Endodermal cell (in vitro differentiated cells): Measurements from ENCODE around the gene CES2. TPM values are rescaled to one million over a fixed set of nuclear protein-coding genes. Genes with fewer than 3 reads are reported as not detected.

Source experiments
- DNase-seq: peaks from one replicate; pipeline ENCODE4 v3.0.0-alpha.2; 2017
- H3K27ac ChIP-seq: 2 replicates; pipeline ENCODE4 v1.5.1; 2013; ENCODE audit warnings: mild to moderate bottlenecking, low read depth, low read length, moderate library complexity
- H3K27me3 ChIP-seq: 2 replicates; pipeline ENCODE4 v1.6.1; 2013; ENCODE audit warnings: mild to moderate bottlenecking, low read length, moderate library complexity; ENCODE audit not compliant: insufficient read depth, control insufficient read depth, poor library complexity, severe bottlenecking
- H3K36me3 ChIP-seq: 2 replicates; pipeline ENCODE4 v1.7.0; 2013; ENCODE audit warnings: mild to moderate bottlenecking, low read length, moderate library complexity; ENCODE audit not compliant: control insufficient read depth, insufficient read depth
- H3K4me1 ChIP-seq: one replicate; pipeline ENCODE4 v1.7.0; 2013; ENCODE audit warnings: low read length; ENCODE audit not compliant: control insufficient read depth, insufficient read depth
- H3K4me3 ChIP-seq: 2 replicates; pipeline ENCODE4 v1.5.1; 2013; ENCODE audit warnings: mild to moderate bottlenecking, low read length, moderate library complexity
- H3K9ac ChIP-seq: 2 replicates; pipeline ENCODE4 v1.6.1; 2013; ENCODE audit warnings: mild to moderate bottlenecking, low read length, moderate library complexity; ENCODE audit not compliant: poor library complexity, severe bottlenecking; ENCODE audit errors: extremely low read depth
- H3K9me3 ChIP-seq: 2 replicates; pipeline ENCODE4 v1.6.1; 2013; ENCODE audit warnings: mild to moderate bottlenecking, low read length, moderate library complexity; ENCODE audit not compliant: control insufficient read depth
- H3K27ac Mint-ChIP-seq: 2 replicates; pipeline ENCODE4 v1.8.0; 2020; ENCODE audit warnings: mixed read lengths
- H3K27me3 Mint-ChIP-seq: 2 replicates; pipeline ENCODE4 v1.8.0; 2021; ENCODE audit warnings: mild to moderate bottlenecking, mixed read lengths; ENCODE audit not compliant: insufficient read depth
- H3K36me3 Mint-ChIP-seq: 2 replicates; pipeline ENCODE4 v1.8.0; 2020; ENCODE audit warnings: low read depth, mixed read lengths
- H3K4me1 Mint-ChIP-seq: 2 replicates; pipeline ENCODE4 v1.8.0; 2020; ENCODE audit warnings: mixed read lengths
- H3K4me3 Mint-ChIP-seq: 2 replicates; pipeline ENCODE4 v1.8.0; 2020; ENCODE audit warnings: mild to moderate bottlenecking, moderate library complexity, mixed read lengths
- H3K9me3 Mint-ChIP-seq: 2 replicates; pipeline ENCODE4 v1.8.0; 2020; ENCODE audit warnings: mild to moderate bottlenecking, mixed read lengths
- CTCF ChIP-seq: fragments of 200-600 bp; sonication (generic); conservative IDR thresholded peaks from 2 replicates; pipeline ENCODE4 v1.5.0; 2021; ENCODE audit warnings: antibody characterized with exemption, mild to moderate bottlenecking
- WGBS, 2 experiments: methylation state at CpG; one replicate each; pipeline versions ENCODE4 v1.1.5 to v1.1.7; 2013; ENCODE audit warnings: missing lambda C conversion rate in 2 of 2, mixed read lengths in 1 of 2; ENCODE audit not compliant: insufficient coverage in 1 of 2, insufficient read length in 1 of 2; 5-methylcytosine and 5-hydroxymethylcytosine counted together
- total RNA-seq, 2 donors: library from RNA; stranded (reverse); fragmentation: NEBNext Ultra II Directional in 1 of 2; extraction: Animal tissue kit (Norgen Biotek cat#: 25700) in 1 of 2; gene quantifications; 2 replicates in 1 of 2; 3 replicates in 1 of 2; pipeline ENCODE4 v1.2.1, GENCODE V29; 2021

CES2 gene
- total RNA-seq, 2 donors from 2014 or later = 28.7 to 36.8 TPM

- H3K4me3 Mint-ChIP-seq = no peak overlapping the region
These were observed 4.0 kb downstream of the CES2 start for GRCh38 chr16:66939366-66939765.

GRCh38 chr16:66940236-66940635 is 4.9 kb downstream of the CES2 start:
- no peak for TF ChIP-seq CTCF
- H3K27me3 Mint-ChIP-seq = peaks cover 5% of the 10 kb centered on the region
- H3K36me3 Mint-ChIP-seq = peaks cover 31% of the 10 kb centered on the region
- no peaks in the 10 kb centered on the region for H3K9me3 Mint-ChIP-seq
- H3K36me3 ChIP-seq = peaks cover 26% of the 10 kb centered on the region
- DNase-seq = no peak
- H3K4me3 Mint-ChIP-seq = no peak overlapping the region
- H3K27ac Mint-ChIP-seq = no peak overlapping the region
- peaks cover 8% of the 10 kb centered on the region for H3K4me1 ChIP-seq
- 97% methylated on average over 14 to 16 of the region's 16 CpGs for WGBS, 2 experiments
- no peak overlapping the region for H3K9ac ChIP-seq
- no peak overlapping the region for H3K4me3 ChIP-seq
- peaks cover 4% of the 10 kb centered on the region for H3K4me1 Mint-ChIP-seq
- H3K27me3 ChIP-seq = no peaks in the 10 kb centered on the region
- no peak overlapping the region for H3K27ac ChIP-seq
- H3K9me3 ChIP-seq = no peaks in the 10 kb centered on the region

More at GRCh38 chr16:66939366-66939765, 4.0 kb downstream of the CES2 start:
- Histone ChIP-seq H3K4me3 (no peak overlapping the region), H3K27ac (no peak overlapping the region), H3K9me3 (no peaks in the 10 kb centered on the region), H3K36me3 (peaks cover 26% of the 10 kb centered on the region), H3K9ac (no peak overlapping the region), H3K4me1 (peaks cover 9% of the 10 kb centered on the region), H3K27me3 (no peaks in the 10 kb centered on the region)
- no peak for DNase-seq
- Mint-ChIP-seq H3K36me3 (peaks cover 31% of the 10 kb centered on the region), H3K4me1 (peaks cover 7% of the 10 kb centered on the region), H3K27ac (no peak overlapping the region), H3K27me3 (peaks cover 8% of the 10 kb centered on the region), H3K9me3 (no peaks in the 10 kb centered on the region)
- TF ChIP-seq CTCF = no peak

- no peak for DNase-seq
- Histone ChIP-seq H3K9ac (no peak overlapping the region), H3K27ac (no peak overlapping the region), H3K4me1 (no peaks in the 10 kb centered on the region), H3K4me3 (no peak overlapping the region), H3K36me3 (peaks cover 26% of the 10 kb centered on the region), H3K27me3 (peaks cover 8% of the 10 kb centered on the region), H3K9me3 (no peaks in the 10 kb centered on the region)
- Mint-ChIP-seq H3K36me3 (peaks cover 23% of the 10 kb centered on the region), H3K9me3 (no peaks in the 10 kb centered on the region), H3K4me1 (no peaks in the 10 kb centered on the region), H3K27me3 (peaks cover under 1% of the 10 kb centered on the region), H3K27ac (no peak overlapping the region), H3K4me3 (no peak overlapping the region)
- TF ChIP-seq CTCF = no peak
- 94 to 100% methylated on average over 5 of the region's 5 CpGs for WGBS, 2 experiments
These were observed 7.7 kb downstream of the CES2 start for GRCh38 chr16:66942981-66943380.
